ENCODE measurements around the gene ELL3. TPM values are rescaled to one million over a fixed set of nuclear protein-coding genes. Genes with fewer than 3 reads are reported as not detected.

Gene ELL3
- total and polyA plus RNA-seq, 2 donors (not counting 3 experiments of a cell fraction or from before 2014, with no cell fraction given), result 3.1 to 3.6 TPM

GRCh38 chr15:43772624-43773023 is 4.1 kb downstream of the ELL3 start:
- Histone ChIP-seq H3K4me1 (ENCODE audit: control insufficient read depth, extremely low read depth, insufficient read depth, low read length) (peaks cover 2% of the 10 kb centered on the region), H3K79me2 (ENCODE audit: control insufficient read depth, insufficient read depth, low read length) (no peaks in the 10 kb centered on the region), H3K36me3 (ENCODE audit: control insufficient read depth in 2 of 2, extremely low read depth in 1 of 2, insufficient read depth in 2 of 2, low read length in 2 of 2) (peaks cover 32 to 41% of the 10 kb centered on the region in 2 experiments), H3K27ac (ENCODE audit: insufficient read depth, low read depth, low read length) (no peak overlapping the region), H4K20me1 (replicated peaks; ENCODE audit: control insufficient read depth, extremely low read depth, insufficient read depth, low read length) (no peaks in the 10 kb centered on the region), H3K9me3 (replicated peaks; ENCODE audit: control insufficient read depth, insufficient read depth, low read length) (no peaks in the 10 kb centered on the region), H3K4me3 (replicated peaks in 1 of 3; ENCODE audit: insufficient read depth in 1 of 3, low read depth in 1 of 3, low read length in 3 of 3) (no peak overlapping the region), H3K9ac (replicated peaks; ENCODE audit: extremely low read depth, insufficient read depth, low read length) (no peak overlapping the region), H2AFZ (ENCODE audit: low read depth, low read length) (no peak overlapping the region), H3K27me3 (ENCODE audit: control insufficient read depth in 2 of 2, insufficient read depth in 2 of 2, low read length in 2 of 2) (no peaks in the 10 kb centered on the region), H3K9me1 (replicated peaks; ENCODE audit: control insufficient read depth, extremely low read depth, insufficient read depth, low read length) (no peaks in the 10 kb centered on the region), H3K4me2 (ENCODE audit: insufficient read depth, low read length) (no peak overlapping the region)
- dilution Hi-C loops (cut with MboI; ENCODE audit: extremely low pct_ligation_motif_present, low sequenced_read_pairs) (no loop called here), intact Hi-C loops (cut with micrococcal nuclease) (no loop called here)
- DNase-seq (ENCODE audit: low read depth, low spot score) (no peak), FAIRE-seq (no peak)
- POLR2A ChIA-PET, result no interaction called here
- CTCF ChIA-PET, result no interaction called here
- TF ChIP-seq MAX (IDR thresholded peaks at IDR 0.05; ENCODE audit: insufficient read depth, insufficient read length) (no peak), EZH2 (IDR thresholded peaks at IDR 0.05; ENCODE audit: borderline replicate concordance, low read depth, low read length, severe bottlenecking) (no peak), FOS (IDR thresholded peaks at IDR 0.05; ENCODE audit: borderline replicate concordance, insufficient read depth, low read length) (no peak), GATA2 (IDR thresholded peaks at IDR 0.05; ENCODE audit: insufficient read depth, insufficient read length, low read depth, low read length) (no peak), CTCF (IDR thresholded peaks at IDR 0.05; ENCODE audit: extremely low read depth in 1 of 2, insufficient read depth in 1 of 2, low read depth in 1 of 2, low read length in 2 of 2) (no peak)
- BruUV-seq (replicated peaks), result no TSS peak

- no peak for FAIRE-seq
Measured at GRCh38 chr15:43771816-43772215, 5.0 kb downstream of the ELL3 start.

More at GRCh38 chr15:43771816-43772215, 5.0 kb downstream of the ELL3 start:
- no peaks in the 10 kb centered on the region for H3K9me3 ChIP-seq (replicated peaks; ENCODE audit: control insufficient read depth, insufficient read depth, low read length)
- ChIA-PET POLR2A (no interaction called here), CTCF (no interaction called here)
- no peak for DNase-seq (ENCODE audit: low read depth, low spot score)
- no peak overlapping the region for H3K9ac ChIP-seq (replicated peaks; ENCODE audit: extremely low read depth, insufficient read depth, low read length)
- no peaks in the 10 kb centered on the region for H4K20me1 ChIP-seq (replicated peaks; ENCODE audit: control insufficient read depth, extremely low read depth, insufficient read depth, low read length)
- no peak overlapping the region for H3K4me3 ChIP-seq (replicated peaks in 1 of 3; ENCODE audit: insufficient read depth in 1 of 3, low read depth in 1 of 3, low read length in 3 of 3)
- no peak overlapping the region for H2AFZ ChIP-seq (ENCODE audit: low read depth, low read length)
- no TSS peak for BruUV-seq (replicated peaks)
- TF ChIP-seq POLR2A (IDR thresholded peaks at IDR 0.05; ENCODE audit: low read depth, low read length) (no peak), JUN (IDR thresholded peaks at IDR 0.05; ENCODE audit: borderline replicate concordance, insufficient read depth, insufficient read length, low read depth) (no peak), CTCF (IDR thresholded peaks at IDR 0.05; ENCODE audit: extremely low read depth in 1 of 2, insufficient read depth in 1 of 2, low read depth in 1 of 2, low read length in 2 of 2) (no peak), FOS (IDR thresholded peaks at IDR 0.05; ENCODE audit: borderline replicate concordance, insufficient read depth, low read length) (no peak), MAX (IDR thresholded peaks at IDR 0.05; ENCODE audit: insufficient read depth, insufficient read length) (no peak), GATA2 (IDR thresholded peaks at IDR 0.05; ENCODE audit: insufficient read depth, insufficient read length, low read depth, low read length) (no peak), MYC (IDR thresholded peaks at IDR 0.05; ENCODE audit: low read depth, low read length) (no peak), POLR2AphosphoS5 (IDR thresholded peaks at IDR 0.05; ENCODE audit: insufficient read depth, low read depth, low read length) (no peak), EZH2 (IDR thresholded peaks at IDR 0.05; ENCODE audit: borderline replicate concordance, low read depth, low read length, severe bottlenecking) (no peak)
- H3K79me2 ChIP-seq (ENCODE audit: control insufficient read depth, insufficient read depth, low read length), result no peaks in the 10 kb centered on the region
- no peaks in the 10 kb centered on the region for H3K9me1 ChIP-seq (replicated peaks; ENCODE audit: control insufficient read depth, extremely low read depth, insufficient read depth, low read length)
- H3K4me1 ChIP-seq (ENCODE audit: control insufficient read depth, extremely low read depth, insufficient read depth, low read length), result no peaks in the 10 kb centered on the region
- dilution Hi-C loops (cut with MboI; ENCODE audit: extremely low pct_ligation_motif_present, low sequenced_read_pairs), result no loop called here
- H3K4me2 ChIP-seq (ENCODE audit: insufficient read depth, low read length), result no peak overlapping the region
- no peaks in the 10 kb centered on the region for H3K27me3 ChIP-seq (ENCODE audit: control insufficient read depth in 2 of 2, insufficient read depth in 2 of 2, low read length in 2 of 2)
- H3K27ac ChIP-seq (ENCODE audit: insufficient read depth, low read depth, low read length), result no peak overlapping the region
- intact Hi-C loops (cut with micrococcal nuclease), result no loop called here
- peaks cover 32 to 41% of the 10 kb centered on the region in 2 experiments for H3K36me3 ChIP-seq (ENCODE audit: control insufficient read depth in 2 of 2, extremely low read depth in 1 of 2, insufficient read depth in 2 of 2, low read length in 2 of 2)

Data from endothelial cell of umbilical vein (primary cell).